ENCODE results near the gene DRC3.

GRCh38 chr17:18028114-18028951, 55.7 kb downstream of the DRC3 start:
- TF ChIP-seq CTCF (conservative IDR thresholded peaks at IDR 0.05; ENCODE audit: low read depth, low read length) (no peak), EZH2 (IDR thresholded peaks at IDR 0.05; ENCODE audit: borderline replicate concordance, low read depth, low read length, poor library complexity, severe bottlenecking) (no peak)
